Right ventricle myocardium superior (tissue), 1 donor: Measurements from ENCODE around the gene TMEM141. TPM values are rescaled to one million over a fixed set of nuclear protein-coding genes. Genes with fewer than 3 reads are reported as not detected.
"Not testable (repeated sequence)": the region's sequence is repeated elsewhere in the genome, so short reads cannot be mapped to it uniquely, and the experiment has no call there.

Experiments
- ATAC-seq: fragments of 200-7000 bp; cut with Tn5 transposase; one replicate; pipeline ENCODE4 v1.9.1; 2020; ENCODE audit warnings: mild to moderate bottlenecking; ENCODE audit not compliant: poor library complexity
- DNase-seq: peaks from one replicate; pipeline ENCODE4 v3.0.0-alpha.2; 2020
- intact Hi-C: fragments of 100-400 bp; cut with DNase I; formaldehyde crosslinking; loops from one replicate; pipeline ENCODE4 v1.11.2; 2022
- total RNA-seq: library from RNA; stranded (reverse); fragmentation: NEBNext Ultra II Directional; extraction: Animal tissue kit (Norgen Biotek cat#: 25700); gene quantifications from one replicate; pipeline ENCODE4 v1.2.1, GENCODE V29; 2021
- donor health status: DM: no; HTN: yes; CAD: no; lungs with severe emphysema.

Gene TMEM141
- total RNA-seq, 1 donor from 2014 or later = 70.9 TPM

DNA sequence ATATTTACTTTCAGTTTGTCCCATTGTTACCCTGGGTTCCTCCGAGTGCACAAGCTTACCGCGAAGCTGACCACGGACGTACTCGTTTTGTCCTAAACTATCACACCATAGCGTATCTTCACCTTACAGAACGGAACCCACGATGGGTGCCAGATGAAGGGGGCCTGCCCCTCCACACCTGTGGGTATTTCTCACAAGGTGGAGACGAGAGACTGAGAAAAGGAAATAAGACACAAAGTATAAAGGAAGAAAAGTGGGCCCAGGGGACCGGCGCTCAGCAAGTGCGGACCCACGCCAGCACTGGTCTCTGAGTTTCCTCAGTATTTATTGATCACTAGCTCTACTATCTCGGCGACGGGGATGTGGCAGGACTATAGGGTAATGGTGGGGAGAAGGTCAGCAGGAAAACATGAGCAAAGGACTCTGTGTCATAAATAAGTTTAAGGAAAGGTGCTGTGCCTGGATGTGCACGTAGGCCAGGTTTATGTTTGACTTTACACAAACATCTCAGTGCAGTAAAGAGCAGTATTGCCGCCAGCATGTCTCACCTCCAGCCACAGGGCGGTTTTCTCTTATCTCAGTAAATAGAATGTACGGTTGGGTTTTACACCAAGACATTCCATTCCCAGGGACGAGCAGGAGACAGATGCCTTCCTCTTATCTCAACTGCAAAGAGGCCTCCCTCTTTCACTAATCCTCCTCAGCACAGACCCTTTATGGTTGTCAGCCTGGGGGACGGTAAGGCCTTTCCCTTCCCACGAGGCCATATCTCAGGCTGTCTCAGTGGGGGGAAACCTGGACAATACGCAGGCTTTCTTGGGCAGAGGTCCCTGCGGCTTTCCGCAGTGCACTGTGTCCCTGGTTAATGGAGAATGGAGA is 2.3 kb upstream of the TMEM141 start:
- ATAC-seq, DNase-seq, intact Hi-C loops: not testable (repeated sequence)

DNA sequence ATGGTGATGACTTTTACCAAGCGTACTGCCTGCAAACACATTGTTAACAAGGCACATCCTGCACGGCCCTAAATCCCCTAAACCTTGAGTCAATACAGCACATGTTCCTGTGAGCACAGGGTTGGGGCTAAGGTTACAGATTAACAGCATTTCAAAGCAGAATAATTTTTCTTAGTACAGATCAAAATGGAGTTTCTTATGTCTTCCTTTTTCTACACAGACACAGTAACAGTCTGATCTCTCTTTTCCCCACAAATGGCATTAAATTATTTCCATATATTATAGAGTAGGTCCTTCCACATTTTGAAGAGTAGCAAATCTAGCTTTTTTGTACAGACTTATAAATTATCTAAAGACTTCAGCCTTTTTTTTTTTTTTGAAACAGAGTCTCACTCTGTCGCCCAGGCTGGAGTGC is 1.6 kb upstream of the TMEM141 start:
- no peak for ATAC-seq
- intact Hi-C loops = no loop called here
- no peak for DNase-seq

DNA sequence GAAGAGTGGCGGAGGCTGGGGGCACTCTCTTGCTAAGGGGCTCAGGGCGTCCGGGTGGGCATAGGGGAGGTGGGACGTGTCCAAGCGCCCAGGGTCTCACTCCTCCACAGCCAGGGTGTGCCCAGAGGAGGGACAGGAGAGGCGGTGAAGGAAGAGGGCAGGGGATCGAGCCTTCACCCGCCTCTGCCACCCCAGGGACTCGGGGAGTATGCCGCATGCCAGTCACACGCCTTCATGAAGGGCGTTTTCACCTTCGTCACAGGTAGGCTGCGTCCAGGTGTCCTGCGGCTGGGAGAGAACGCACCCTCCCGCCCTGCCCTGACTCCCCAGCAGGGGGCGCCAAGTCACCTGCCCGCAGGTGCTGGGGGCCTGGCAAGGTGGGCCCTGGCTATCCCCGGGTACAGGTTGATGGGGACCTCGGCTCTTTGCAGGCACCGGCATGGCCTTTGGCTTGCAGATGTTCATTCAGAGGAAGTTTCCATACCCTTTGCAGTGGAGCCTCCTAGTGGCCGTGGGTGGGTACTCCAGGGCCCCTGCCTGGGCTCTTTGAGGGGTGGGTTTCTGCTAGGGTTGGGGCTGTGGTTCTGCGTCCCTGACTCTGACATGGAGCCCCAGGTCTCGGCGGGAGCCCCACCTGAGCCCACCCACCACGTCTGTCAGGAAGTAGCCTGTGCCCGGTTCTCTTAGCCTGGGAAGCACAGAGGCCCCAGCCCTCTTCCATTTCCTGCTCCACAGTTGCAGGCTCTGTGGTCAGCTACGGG is 552 bp downstream of the TMEM141 start:
- DNase-seq (peak; percentile 71), ATAC-seq (peak; percentile 7)
- intact Hi-C loops = no loop called here

DNA sequence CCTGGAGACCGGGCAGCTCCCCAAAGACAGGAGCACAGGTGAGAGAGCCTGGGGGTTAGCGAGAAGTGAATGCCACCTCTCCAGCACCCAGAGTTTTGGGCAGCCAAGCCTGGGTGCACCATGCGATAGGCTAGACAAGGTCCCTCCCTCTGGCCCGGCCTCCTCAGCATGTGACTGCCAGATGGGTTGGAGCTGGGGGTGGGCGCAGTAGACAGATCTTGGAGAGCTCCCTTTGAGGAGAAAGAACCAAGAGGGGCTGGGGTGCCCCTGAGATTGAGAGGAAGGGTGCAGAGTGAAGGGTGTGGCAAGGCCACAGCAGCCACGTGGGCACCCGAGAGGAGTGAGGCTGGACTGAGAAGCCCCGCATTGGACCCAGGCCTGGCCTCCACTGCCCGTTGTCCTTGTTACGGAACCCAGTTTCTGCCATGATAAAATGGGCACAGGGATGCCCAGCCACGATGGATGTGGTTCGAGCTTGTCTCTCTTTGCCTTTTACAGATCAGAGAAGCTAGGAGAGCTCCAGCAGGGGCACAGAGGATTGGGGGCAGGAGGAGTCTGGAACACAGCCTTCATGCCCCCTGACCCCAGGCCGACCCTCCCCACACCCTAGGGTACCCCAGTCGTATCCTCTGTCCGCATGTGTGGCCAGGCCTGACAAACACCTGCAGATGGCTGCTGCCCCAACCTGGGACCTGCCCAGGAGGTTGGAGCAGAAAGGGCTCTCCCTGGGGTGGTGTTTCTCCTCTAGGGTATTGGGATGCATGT is 1.4 kb downstream of the TMEM141 start:
- intact Hi-C loops = no loop called here
- ATAC-seq = no peak
- no peak for DNase-seq

DNA sequence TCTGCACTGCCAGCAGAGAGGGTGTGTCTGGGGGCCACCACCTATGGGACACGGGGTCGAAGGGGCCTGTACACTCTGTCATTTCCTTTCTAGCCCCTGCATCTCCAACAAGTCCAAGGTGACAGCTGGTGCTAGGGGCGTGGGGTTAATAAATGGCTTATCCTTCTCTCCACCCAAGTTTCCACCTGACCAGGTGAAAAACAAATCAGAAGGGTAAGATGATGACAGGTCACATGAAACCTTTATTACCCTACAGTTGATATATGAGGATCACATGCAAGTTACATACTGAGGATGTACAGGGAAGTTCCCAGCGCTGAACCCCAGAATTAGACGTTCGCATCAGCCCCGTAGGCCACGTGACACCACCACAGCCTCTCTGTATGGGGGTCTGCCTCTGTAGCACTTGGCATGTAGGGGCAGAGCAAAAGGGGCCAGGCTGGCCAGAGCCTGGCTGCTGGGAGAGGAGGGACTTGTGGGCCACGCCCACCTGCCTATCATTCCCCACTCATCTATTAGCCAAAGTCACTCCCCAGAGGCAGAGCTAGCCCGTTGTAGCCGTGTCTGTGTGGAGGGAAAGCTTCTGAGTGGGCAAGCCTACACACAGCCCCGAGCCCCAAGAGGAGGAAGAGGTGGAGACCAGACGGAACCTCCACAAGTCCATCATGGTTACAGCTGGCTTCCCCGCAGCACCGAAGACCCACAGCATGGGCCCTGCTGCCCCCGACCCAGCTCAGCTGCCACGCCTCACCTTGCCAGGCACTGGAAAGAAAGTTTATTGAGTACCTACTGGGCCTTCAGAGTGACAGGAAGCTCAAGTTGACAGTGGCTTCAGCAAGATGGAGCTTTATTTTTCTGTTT is 2.2 kb downstream of the TMEM141 start:
- no peak for DNase-seq
- intact Hi-C loops = no loop called here
- no peak for ATAC-seq

DNA sequence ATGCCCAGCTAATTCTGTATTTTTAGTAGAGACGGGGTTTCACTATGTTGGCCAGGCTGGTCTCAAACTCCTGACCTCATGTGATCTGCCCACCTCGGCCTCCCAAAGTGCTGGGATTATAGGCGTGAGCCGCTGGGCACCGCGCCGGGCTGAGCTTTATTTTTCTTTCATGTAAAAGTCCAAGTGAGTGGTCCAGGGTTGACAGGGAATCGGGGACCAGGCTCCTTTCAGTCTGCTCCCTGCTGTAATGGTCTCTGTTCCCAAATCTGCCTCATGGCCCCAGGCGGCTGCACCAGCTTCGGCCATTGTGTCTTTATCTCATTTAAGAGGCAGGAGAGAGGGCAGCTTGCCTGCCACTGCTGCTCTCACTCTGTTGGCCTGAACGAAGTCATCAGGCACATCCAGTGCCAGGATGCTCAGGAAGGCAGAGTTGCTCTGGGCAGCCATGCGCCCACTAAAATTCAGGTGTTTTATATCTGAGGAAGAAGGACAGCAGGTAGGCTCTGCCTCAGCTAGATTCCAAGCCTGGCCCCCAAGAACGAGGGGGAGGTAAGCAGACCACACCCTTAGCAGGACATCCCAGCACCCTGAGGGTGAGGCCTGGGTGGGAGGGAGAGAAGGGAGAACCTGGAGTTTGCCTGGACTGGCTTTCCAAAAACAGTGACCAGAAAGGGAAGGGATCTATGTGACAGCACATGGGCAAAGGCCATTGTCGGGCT is 3.3 kb downstream of the TMEM141 start:
- DNase-seq (no peak), ATAC-seq (no peak)
- intact Hi-C loops = no loop called here

DNA sequence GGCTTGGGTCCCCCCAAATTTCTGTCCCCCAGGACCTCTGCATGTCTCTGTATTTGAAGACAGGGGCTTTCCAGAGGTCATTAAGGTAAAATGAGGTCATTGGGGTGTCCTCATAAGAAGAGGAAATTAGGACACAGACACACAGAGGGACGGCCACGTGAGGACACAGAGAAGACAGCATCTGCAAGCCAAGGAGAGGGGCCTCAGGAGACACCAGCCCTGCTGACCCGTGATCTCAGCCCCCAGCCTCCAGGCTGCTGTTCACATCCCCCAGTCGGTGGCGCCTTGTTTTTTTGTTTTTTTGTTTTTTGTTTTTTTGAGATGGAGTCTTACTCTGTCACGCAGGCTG is 3.8 kb downstream of the TMEM141 start:
- DNase-seq = no peak
- intact Hi-C loops = no loop called here
- no peak for ATAC-seq

DNA sequence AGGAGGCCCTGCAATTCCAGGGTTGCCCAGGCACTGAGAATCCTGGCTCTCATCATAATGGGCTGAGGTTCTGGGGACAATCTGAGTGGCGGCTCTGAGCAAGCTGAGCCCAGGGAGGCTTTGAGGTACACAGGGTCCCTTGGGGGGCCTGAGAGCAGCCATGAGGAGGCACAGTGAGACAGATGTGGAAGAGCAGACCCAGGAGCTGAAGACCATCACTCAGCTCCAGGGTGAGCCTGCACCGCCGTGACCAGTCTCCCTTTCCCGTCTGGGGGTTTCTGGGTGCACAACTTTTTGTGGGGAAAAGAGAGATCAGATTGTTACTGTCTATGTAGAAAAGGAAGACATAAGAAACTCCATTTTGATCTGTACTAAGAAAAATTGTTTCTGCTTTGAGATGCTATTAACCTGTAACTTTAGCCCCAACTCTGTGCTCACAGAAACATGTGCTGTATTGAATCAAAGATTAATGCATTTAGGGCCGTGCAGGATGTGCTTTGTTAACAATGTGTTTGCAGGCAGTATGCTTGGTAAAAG is 5.2 kb downstream of the TMEM141 start, which contains the start of gene CCDC183:
Gene CCDC183, plus strand, starts transcription at position 101 of the 537 bp plus-strand sequence. Its CDS starts 60 bp downstream, at position 161.
- intact Hi-C loops = no loop called here
- DNase-seq (no peak), ATAC-seq (no peak)

DNA sequence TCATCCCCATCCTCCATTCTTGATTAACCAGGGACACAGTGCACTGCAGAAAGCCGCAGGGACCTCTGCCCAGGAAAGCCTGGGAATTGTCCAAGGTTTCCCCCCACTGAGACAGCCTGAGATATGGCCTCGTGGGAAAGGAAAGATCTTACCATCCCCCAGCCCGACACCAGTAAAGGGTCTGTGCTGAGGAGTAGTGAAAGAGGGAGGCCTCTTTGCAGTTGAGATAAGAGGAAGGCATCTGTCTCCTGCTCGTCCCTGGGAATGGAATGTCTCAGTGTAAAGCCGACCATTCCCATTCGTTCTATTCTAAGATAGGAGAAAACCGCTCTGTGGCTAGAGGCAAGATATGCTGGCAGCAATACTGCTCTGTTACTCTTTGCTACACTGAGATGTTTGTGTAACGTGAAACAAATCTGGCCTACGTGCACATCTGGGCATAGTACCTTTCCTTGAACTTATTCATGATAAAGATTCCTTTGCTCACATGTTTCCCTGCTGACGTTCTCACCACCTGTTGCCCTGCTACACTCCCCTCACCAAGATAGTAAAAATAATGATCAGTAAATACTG is 5.7 kb downstream of the TMEM141 start:
- DNase-seq, ATAC-seq, intact Hi-C loops: not testable (repeated sequence)

DNA sequence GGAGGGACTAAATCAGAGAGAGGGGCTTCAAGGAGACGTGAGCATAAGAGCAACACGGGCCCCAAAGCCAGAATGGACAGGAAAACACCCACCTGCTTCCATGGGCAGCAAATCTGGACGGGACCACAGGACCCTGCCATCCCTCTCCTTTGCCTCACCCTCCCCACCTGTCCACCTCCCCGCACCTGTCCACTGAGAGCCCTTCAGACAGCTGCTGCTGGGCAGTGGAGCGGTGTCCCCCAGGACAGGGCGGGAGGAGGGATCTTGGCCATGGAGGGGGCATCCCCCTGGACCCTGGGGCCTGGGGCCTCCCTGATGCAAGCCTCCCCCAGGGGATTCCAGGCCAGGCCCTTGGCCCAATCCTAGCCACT is 7.5 kb downstream of the TMEM141 start:
- intact Hi-C loops = no loop called here
- DNase-seq (peak; percentile 10), ATAC-seq (no peak)

DNA sequence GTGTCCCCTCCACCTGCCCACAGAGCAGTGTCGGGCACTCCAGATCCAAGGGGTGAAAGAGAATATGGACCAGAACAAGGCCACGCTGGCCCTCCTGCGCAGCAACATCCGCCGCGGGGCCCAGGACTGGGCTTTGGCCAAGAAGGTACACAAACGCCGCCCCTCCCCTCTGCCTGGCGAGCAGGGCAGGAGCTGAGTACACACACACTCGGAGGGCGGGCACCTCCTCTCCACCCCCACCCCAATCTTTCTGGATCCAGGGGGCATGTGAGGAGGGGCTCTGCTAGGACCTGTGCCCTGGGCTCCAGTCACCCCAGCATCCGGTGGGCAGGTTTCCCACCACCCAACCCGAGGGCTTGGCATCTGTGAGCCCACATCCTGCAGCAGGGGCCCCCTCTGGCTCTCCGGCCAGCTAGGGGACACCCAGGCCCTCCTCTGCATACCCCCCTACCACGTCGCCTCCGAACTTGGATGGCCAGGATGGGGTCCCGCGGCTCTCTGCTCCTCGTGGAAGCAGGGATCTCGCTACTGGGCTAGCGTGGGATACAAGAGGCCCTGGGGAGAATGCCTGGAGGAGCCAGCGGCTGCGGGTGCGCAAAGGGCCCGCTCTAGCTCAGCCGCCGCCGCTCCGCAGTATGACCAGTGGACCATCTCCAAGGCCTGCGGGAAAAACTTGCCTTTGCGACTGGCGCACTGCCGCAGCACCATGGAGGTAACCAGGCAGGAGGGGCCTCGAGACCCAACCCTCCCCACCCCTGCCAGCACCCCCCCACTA is 8.1 kb downstream of the TMEM141 start:
- intact Hi-C loops = no loop called here

DNA sequence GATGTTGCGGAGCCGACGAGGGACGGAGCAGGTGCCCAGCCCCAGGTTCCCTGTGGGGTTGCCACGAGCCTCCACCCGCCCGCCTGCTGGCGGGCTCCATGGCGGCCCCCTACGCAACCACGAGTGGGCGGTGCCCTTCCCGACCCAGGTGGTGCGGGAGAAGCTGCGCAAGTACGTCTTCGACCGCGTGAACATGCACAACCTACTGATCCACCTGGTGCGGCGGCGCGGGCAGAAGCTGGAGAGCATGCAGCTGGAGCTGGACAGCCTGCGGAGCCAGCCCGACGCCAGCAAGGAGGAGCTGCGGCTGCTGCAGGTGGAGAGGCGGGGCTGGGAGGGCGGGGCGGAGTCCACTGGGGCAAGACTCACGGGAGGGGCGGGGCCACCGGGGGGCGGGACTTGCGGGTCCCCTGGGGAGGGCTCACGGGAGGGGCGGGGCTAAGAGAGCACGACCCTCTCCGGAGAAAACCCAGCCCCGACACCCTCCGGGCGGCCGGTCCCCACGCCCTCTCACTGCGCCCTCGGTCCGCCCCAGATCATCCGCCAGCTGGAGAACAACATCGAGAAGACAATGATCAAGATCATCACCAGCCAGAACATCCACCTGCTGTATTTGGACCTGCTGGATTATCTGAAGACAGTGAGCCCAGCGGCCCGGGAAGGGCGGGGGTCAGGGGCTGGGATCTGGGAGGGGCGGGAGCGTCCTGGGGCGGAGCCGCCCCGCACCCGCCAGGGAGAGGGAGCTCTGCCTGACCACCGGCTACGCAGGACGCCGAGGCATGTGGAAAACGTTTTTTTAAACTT is 8.9 kb downstream of the TMEM141 start:
- intact Hi-C loops = no loop called here
- ATAC-seq (peak; percentile 84), DNase-seq (peak; percentile 88)

More for the DNA sequence above, 8.1 kb downstream of the TMEM141 start:
- DNase-seq = peak; percentile 43
- ATAC-seq = peak; percentile 5

DNA sequence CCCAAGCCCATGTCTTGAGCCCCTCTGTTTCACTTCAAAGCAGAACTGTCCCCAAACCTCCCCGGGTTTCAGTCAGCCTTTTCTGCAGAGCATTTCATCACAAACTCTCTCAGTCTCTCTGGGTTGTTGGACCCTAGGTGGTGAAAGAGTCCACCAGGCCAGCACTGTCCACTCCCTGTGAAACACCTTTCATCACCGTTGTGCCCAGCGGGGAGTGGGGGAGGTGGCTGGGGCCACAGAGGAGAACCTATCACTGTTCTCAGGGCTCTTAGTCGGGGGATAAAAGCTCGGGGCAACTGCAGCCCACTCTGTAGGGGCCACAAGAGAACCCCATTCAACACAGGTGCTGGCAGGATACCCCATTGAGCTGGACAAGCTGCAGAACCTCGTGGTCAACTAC is 11.2 kb downstream of the TMEM141 start:
- ATAC-seq (no peak), DNase-seq (peak; percentile 8)
- intact Hi-C loops = no loop called here

DNA sequence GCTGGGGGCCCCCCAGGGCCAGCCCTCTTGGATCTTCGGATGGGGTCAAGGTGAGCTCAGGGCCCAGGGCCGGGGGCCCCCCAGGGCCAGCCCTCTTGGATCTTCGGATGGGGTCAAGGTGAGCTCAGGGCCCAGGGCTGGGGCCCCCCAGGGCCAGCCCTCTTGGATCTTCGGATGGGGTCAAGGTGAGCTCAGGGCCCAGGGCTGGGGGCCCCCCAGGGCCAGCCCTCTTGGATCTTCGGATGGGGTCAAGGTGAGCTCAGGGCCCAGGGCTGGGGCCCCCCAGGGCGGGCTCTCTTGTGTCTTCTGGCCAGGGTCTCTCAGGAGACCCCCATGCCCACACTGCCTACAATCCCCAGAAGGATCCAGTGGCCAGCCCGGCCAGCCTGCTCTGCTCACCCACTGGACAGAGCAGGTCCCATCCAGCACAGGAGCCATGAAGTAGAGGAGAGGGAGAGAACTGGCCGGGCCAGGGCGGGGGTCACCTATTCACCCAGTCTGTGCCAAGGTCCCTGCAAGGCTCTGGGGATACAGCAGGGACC is 11.9 kb downstream of the TMEM141 start:
- intact Hi-C loops = not testable (repeated sequence)
- peak; percentile 10 for DNase-seq

More for the DNA sequence above, 11.9 kb downstream of the TMEM141 start:
- ATAC-seq = not testable (repeated sequence)
